Chondrocyte (in vitro differentiated cells): ENCODE measurements around the gene NR3C2. TPM values are rescaled to one million over a fixed set of nuclear protein-coding genes. Genes with fewer than 3 reads are reported as not detected.

ENCODE experiments used
- DNase-seq: peaks from one replicate; pipeline ENCODE4 v3.0.0; 2021; ENCODE audit warnings: mixed read lengths, low spot score
- H3K27ac Mint-ChIP-seq: one replicate; pipeline ENCODE4 v1.8.0; 2021; ENCODE audit warnings: mild to moderate bottlenecking, moderate library complexity, mixed read lengths; ENCODE audit not compliant: unreplicated experiment
- H3K27me3 Mint-ChIP-seq: 2 replicates; pipeline ENCODE4 v1.8.0; 2021; ENCODE audit warnings: low read depth, mixed read lengths
- H3K36me3 Mint-ChIP-seq: 2 replicates; pipeline ENCODE4 v1.8.0; 2021; ENCODE audit warnings: low read depth, mixed read lengths
- H3K4me1 Mint-ChIP-seq: 2 replicates; pipeline ENCODE4 v1.8.0; 2021; ENCODE audit warnings: low read depth, mild to moderate bottlenecking, mixed read lengths
- H3K4me3 Mint-ChIP-seq: one replicate; pipeline ENCODE4 v1.8.0; 2021; ENCODE audit warnings: mild to moderate bottlenecking, moderate library complexity, mixed read lengths; ENCODE audit not compliant: unreplicated experiment
- H3K9me3 Mint-ChIP-seq: 2 replicates; pipeline ENCODE4 v1.8.0; 2021; ENCODE audit warnings: low read depth, mixed read lengths
- total RNA-seq: library from RNA; stranded (reverse); gene quantifications from 3 replicates; pipeline ENCODE4 v1.2.1, GENCODE V29; 2021
- TF ChIP-seq, protein P1 (sequence below): fragments of 200-600 bp; sonication (generic); IDR thresholded peaks from 2 replicates; pipeline ENCODE4 v1.5.0; 2021; ENCODE audit warnings: antibody characterized with exemption, mild to moderate bottlenecking, moderate library complexity

Gene NR3C2
- total RNA-seq, 1 donor from 2014 or later = 0.20 TPM

DNA sequence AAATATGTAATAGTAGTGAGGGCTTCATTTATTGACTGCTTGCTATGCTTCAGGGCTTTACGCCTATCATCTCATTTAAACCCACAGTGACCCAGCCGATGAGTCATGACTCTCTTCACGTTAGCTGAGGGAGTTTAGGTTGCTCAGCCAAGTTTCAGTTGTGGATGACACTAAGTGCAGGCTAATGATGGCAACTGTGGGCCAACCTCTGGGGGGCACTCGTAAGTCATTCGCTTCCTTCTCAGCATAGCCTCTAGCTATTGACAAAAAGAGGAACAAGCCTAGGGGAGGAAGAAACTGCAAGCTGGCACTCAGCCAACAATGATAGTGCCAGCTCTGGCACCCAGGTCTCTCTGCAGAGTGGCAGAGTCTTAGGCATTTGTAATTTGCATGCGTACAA, 385.3 kb downstream of the NR3C2 start:
- H3K4me3 Mint-ChIP-seq = no peak overlapping the region
- peaks cover 65% of the 10 kb centered on the region for H3K4me1 Mint-ChIP-seq
- peak overlapping the region; percentile 9 for H3K27ac Mint-ChIP-seq
- peaks cover 10% of the 10 kb centered on the region for H3K36me3 Mint-ChIP-seq
- TF ChIP-seq, protein P1, sequence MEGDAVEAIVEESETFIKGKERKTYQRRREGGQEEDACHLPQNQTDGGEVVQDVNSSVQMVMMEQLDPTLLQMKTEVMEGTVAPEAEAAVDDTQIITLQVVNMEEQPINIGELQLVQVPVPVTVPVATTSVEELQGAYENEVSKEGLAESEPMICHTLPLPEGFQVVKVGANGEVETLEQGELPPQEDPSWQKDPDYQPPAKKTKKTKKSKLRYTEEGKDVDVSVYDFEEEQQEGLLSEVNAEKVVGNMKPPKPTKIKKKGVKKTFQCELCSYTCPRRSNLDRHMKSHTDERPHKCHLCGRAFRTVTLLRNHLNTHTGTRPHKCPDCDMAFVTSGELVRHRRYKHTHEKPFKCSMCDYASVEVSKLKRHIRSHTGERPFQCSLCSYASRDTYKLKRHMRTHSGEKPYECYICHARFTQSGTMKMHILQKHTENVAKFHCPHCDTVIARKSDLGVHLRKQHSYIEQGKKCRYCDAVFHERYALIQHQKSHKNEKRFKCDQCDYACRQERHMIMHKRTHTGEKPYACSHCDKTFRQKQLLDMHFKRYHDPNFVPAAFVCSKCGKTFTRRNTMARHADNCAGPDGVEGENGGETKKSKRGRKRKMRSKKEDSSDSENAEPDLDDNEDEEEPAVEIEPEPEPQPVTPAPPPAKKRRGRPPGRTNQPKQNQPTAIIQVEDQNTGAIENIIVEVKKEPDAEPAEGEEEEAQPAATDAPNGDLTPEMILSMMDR = no peak
- DNase-seq = no peak
- no peaks in the 10 kb centered on the region for H3K9me3 Mint-ChIP-seq
- H3K27me3 Mint-ChIP-seq = no peaks in the 10 kb centered on the region

DNA sequence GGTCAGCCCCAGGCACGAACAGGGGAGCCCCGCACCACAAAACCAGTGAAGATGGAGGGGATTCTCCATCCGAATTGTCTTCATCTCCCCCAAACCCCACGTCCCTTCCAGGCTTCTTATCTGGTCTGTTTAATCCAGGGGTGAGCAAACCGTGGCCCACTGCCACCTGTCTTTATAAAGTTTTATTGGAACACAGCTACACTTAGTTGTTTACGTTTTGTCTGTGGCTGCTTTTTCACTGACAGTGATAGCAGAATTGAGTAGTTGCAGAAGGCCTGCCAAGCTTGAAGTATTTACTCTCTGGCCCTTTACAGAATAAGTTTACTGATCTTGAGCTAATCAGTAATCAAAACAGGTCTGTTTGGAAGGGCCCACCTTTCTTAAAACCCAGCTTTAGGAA, 386.4 kb downstream of the NR3C2 start:
- Mint-ChIP-seq H3K4me1 (peaks cover 57% of the 10 kb centered on the region), H3K9me3 (no peaks in the 10 kb centered on the region), H3K36me3 (peaks cover 10% of the 10 kb centered on the region), H3K27ac (peak overlapping the region; percentile 11), H3K4me3 (no peak overlapping the region), H3K27me3 (no peaks in the 10 kb centered on the region)
- no peak for DNase-seq
- TF ChIP-seq, protein P1 = no peak

DNA sequence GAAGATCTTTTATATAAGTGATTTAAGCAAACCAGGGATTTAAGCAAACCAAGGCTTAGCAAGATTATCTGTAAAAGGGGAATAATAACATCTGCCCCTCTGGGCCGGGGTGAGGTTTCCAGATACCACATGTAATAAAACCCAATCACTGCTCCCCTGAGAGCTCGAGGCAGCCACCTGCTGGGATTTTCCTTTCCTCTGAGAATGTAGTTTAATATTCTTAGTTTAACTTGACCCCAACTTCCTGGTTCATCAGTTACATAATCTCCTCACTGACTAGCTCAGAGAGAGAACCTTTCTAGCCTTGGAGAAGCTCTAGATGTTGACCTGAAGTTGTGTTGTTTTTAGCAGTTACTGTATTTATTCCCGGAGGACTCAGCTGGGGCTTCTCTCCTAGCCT, 387.9 kb downstream of the NR3C2 start:
- Mint-ChIP-seq H3K27ac (peak overlapping the region; percentile 45), H3K27me3 (no peaks in the 10 kb centered on the region), H3K36me3 (peaks cover 10% of the 10 kb centered on the region), H3K4me1 (peaks cover 48% of the 10 kb centered on the region), H3K9me3 (no peaks in the 10 kb centered on the region), H3K4me3 (no peak overlapping the region)
- DNase-seq = no peak
- TF ChIP-seq, protein P1 = no peak

DNA sequence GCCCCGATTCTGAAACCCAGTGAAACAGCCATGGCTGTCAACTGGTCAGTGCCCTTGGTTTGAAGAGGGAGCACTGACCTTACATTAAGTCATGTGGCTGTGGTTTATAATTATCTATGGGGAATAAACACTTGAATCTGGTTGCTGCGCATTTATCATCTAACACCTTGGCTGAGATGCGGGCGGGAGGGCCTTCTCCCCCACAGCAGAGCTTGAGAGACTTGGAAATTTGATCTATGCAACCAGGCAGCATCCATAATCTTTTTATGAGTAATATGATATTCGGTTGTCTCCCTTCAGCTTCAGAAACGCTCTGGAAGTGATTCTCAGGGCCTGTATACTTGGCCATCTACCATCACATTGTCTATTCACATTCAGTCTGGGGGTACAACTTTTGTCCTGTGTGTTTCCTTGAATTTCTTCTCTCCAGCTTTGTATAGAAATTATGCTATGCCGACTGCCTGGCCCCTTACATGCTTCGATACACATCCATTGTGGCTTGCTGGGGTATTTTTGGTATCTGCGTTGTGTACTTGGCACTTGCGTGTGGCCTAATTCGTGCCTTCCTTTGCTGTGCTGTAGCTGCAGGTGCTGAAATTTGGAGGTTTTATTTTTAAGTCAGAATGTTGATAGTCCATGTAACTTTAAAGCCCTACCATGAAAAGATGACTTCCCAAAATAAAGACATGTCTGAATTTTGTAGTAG, 388.8 kb downstream of the NR3C2 start:
- TF ChIP-seq, protein P1 = no peak
- H3K27ac Mint-ChIP-seq = no peak overlapping the region

DNA sequence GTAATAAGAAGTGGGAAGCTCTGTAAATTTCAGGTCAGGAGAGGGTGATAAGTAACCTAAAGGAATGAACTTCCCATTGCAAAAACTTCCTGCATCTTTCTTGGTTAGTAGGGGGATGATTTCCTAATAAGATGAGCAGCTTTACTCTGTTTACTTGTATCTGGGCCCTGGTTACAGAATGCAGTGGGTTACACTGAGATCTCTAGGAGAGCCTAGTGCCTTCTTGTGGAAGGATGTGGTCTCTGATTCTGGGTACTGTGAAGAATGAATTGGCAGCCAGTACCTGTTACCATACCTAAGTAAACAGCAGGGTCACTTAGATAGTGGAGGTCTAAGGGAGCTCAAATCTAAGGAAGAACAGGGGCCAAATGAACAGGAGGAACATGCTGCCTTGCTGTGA, 389.8 kb downstream of the NR3C2 start:
- TF ChIP-seq, protein P1 = no peak
- Mint-ChIP-seq H3K9me3 (no peaks in the 10 kb centered on the region), H3K4me1 (peaks cover 35% of the 10 kb centered on the region), H3K4me3 (no peak overlapping the region), H3K27ac (no peak overlapping the region), H3K36me3 (peaks cover 18% of the 10 kb centered on the region), H3K27me3 (no peaks in the 10 kb centered on the region)
- no peak for DNase-seq

More for the DNA sequence above, 388.8 kb downstream of the NR3C2 start:
- Mint-ChIP-seq H3K4me3 (no peak overlapping the region), H3K9me3 (no peaks in the 10 kb centered on the region), H3K4me1 (peaks cover 42% of the 10 kb centered on the region), H3K36me3 (peaks cover 13% of the 10 kb centered on the region), H3K27me3 (no peaks in the 10 kb centered on the region)
- DNase-seq = no peak
